Measurements from ENCODE around the gene LMO1. TPM values are rescaled to one million over a fixed set of nuclear protein-coding genes. Genes with fewer than 3 reads are reported as not detected.

The LMO1 gene
- total RNA-seq, 1 donor from 2014 or later = 1.8 TPM

Other genes starting within 250 kb of the LMO1 start
- 23.7 and 26.1 TPM in 2 replicates for gene TUB, start 182.7 kb downstream of the LMO1 start, total RNA-seq
- gene RIC3, start 94.9 kb downstream of the LMO1 start, total RNA-seq = 8.9 and 9.1 TPM in 2 replicates

Measured in neural crest cell (in vitro differentiated cells).